ENCODE data around the gene PCDH8. TPM values are rescaled to one million over a fixed set of nuclear protein-coding genes. Genes with fewer than 3 reads are reported as not detected.

The PCDH8 gene, protein sequence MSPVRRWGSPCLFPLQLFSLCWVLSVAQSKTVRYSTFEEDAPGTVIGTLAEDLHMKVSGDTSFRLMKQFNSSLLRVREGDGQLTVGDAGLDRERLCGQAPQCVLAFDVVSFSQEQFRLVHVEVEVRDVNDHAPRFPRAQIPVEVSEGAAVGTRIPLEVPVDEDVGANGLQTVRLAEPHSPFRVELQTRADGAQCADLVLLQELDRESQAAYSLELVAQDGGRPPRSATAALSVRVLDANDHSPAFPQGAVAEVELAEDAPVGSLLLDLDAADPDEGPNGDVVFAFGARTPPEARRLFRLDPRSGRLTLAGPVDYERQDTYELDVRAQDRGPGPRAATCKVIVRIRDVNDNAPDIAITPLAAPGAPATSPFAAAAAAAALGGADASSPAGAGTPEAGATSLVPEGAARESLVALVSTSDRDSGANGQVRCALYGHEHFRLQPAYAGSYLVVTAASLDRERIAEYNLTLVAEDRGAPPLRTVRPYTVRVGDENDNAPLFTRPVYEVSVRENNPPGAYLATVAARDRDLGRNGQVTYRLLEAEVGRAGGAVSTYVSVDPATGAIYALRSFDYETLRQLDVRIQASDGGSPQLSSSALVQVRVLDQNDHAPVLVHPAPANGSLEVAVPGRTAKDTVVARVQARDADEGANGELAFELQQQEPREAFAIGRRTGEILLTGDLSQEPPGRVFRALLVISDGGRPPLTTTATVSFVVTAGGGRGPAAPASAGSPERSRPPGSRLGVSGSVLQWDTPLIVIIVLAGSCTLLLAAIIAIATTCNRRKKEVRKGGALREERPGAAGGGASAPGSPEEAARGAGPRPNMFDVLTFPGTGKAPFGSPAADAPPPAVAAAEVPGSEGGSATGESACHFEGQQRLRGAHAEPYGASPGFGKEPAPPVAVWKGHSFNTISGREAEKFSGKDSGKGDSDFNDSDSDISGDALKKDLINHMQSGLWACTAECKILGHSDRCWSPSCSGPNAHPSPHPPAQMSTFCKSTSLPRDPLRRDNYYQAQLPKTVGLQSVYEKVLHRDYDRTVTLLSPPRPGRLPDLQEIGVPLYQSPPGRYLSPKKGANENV
- total RNA-seq, result under 1 TPM in 1 of 2 donors, not detected in 1; 0.12 TPM
- long read RNA-seq, result 0 reads

DNA sequence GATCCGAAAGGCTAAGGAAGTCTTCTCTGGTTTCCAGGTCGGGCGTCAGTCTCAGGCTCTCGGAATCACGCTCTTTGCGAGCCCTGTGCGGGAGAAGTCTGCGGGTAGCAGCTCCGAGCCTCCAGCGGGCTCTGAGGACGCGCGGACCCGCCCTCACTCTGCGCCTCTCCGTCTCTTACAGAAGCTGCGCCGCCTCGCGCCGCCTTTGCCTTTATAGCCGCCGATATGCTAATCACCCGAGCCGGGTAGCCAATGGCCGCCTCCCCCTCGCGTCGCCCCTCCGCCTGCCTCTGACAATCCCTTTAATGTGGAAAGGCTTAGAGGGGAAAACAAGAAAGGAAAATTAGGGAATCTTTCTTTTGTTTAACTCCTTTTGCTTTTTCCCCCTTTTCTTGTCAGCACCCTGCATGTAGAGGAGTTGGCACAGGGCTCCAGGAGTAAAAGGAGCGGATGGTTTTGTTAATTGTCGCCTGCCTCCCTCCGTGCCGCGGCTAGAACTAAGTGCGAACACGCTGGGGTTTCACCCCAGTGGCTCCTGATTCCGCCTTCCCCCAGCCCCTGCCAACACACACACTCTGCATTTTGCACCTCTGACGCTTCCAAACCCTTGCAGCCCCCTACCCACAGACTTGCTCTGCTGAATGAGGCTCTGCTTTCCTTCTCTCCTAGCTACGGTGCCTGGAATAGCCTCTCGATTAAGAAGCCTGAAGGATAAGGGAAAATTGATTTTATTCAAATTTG, at the start of gene PCDH8:
Gene PCDH8, minus strand, starts transcription at position 186 of the 741 bp plus-strand sequence. CDS start 204 bp downstream, outside the sequence.
- no peak for ATAC-seq
- peak in 1 of 2 donors; percentile 11 for DNase-seq

DNA sequence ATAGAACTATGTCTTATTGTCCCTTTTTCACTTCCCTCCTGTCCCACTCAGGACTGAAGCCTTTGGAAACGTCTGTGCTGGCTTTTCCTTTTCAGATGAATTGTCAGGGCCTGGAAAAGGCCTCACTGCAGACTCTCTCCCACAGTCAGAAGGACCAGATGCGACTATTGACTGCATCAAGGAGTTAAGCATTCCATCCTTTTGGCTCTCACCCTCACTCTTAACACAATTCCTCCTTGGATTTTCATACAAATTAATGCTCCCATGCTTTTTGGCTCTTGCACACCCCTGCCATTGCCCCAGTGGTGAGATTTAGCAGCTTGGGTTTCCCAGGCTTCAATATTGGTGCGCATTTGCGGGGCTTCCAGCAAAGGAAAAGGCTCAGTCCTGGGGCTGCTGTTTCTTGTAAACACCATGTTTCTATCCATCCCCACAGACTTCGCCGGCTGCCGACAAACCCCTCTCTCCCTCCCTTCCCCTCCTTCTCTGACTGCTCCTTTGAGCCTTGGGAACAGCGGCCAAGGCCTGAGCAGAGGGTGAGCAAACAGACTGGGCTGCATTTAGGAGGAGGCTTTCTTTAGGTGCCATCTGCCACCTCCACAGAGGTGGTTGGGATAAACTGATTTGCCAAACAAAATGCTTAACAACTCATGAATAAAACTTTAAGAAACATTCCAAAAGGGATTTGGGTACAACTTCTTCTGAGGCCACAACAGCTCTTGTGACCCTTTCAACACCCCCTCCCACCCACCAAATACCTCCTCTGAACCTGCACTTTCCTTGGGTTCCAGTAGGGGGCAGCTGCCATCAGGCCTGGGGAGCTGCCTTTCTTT, 48.6 kb upstream of the PCDH8 start:
- intact Hi-C loops (cut with DNase I, micrococcal nuclease), result no loop called here
- ATAC-seq, result no peak
- no peak for DNase-seq

More for the DNA sequence above, at the start of gene PCDH8:
- intact Hi-C loops (cut with DNase I, micrococcal nuclease), result no loop called here

GRCh38 chr13:52894413-52894812, 46.0 kb upstream of the PCDH8 start:
- ATAC-seq (no peak), DNase-seq (no peak)
- intact Hi-C loops (cut with DNase I, micrococcal nuclease), result no loop called here

- no peak for DNase-seq
- ATAC-seq, result no peak
- intact Hi-C loops (cut with DNase I, micrococcal nuclease), result no loop called here
Measured at GRCh38 chr13:52892925-52893324, 44.5 kb upstream of the PCDH8 start.

DNA sequence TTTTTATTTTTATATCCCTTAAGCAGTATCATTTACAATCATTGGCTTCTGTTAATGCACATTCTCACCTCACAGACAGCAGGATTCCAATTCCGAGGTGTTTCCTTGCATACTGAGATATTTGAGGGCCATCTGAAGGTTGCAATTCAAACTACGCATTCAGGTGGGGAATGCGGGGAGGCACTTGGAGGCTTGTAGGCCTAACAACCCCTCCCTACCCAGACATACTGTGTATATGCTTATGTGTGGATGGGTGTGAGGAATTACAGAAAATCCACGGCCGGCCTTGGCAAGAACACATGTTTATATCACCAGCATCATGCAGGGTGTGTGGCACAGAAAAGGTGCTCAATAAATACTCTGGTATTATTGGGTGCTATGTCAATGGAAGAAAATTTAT, 43.3 kb upstream of the PCDH8 start:
- ATAC-seq (no peak), DNase-seq (no peak)
- intact Hi-C loops (cut with DNase I, micrococcal nuclease), result no loop called here

DNA sequence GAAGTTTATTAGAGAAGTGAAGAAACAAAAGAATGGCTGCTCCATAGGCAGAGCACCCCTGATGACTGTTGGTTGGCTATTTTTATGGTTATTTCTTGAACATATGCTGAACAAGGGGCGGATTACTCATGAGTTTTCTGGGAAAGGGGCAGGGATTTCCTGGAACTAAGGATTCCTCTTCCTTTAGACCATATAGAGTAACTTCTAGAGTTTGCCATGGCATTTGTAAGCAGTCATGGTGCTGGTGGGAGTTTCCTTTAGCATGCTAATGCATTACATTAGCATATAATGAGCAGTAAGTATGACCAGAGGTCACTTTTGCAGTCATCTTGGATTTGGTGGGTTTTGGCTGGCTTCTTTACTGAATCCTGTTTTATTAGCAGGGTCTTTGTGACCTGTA, 38.7 kb upstream of the PCDH8 start:
- no peak for DNase-seq
- intact Hi-C loops (cut with DNase I, micrococcal nuclease), result no loop called here
- no peak for ATAC-seq

DNA sequence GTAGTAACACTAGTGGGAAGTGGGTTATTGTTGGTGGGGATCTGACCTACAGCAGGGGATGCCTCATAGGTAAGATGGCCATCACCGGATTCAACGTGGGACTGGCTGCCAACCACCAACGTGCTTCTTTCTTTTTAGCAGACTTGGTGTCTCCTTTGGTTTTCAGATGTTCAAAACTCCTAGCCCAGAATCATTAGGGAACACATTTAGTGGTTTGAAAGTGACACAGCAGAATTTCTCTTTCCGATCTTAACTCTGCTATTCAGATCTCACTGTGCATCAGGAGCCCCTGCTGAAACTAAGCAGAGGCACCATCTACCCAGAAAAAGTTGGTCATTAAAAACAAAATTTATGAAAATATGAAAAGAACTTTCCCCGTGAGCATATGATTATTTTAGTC, 36.7 kb upstream of the PCDH8 start:
- DNase-seq (no peak), ATAC-seq (no peak)
- intact Hi-C loops (cut with DNase I, micrococcal nuclease), result no loop called here

GRCh38 chr13:52884429-52885010, 36.1 kb upstream of the PCDH8 start:
- intact Hi-C loops (cut with DNase I, micrococcal nuclease), result no loop called here

GRCh38 chr13:52882785-52883184, 34.3 kb upstream of the PCDH8 start:
- DNase-seq (no peak), ATAC-seq (no peak)
- intact Hi-C loops (cut with DNase I, micrococcal nuclease), result no loop called here

More at GRCh38 chr13:52884429-52885010, 36.1 kb upstream of the PCDH8 start:
- DNase-seq, result no peak
- no peak for ATAC-seq

GRCh38 chr13:52879950-52880741, 31.7 kb upstream of the PCDH8 start:
- intact Hi-C loops (cut with DNase I, micrococcal nuclease), result no loop called here
- DNase-seq, result no peak
- no peak for ATAC-seq

GRCh38 chr13:52878831-52879230, 30.4 kb upstream of the PCDH8 start:
- DNase-seq, result no peak
- ATAC-seq, result no peak
- intact Hi-C loops (cut with DNase I, micrococcal nuclease), result no loop called here

DNA sequence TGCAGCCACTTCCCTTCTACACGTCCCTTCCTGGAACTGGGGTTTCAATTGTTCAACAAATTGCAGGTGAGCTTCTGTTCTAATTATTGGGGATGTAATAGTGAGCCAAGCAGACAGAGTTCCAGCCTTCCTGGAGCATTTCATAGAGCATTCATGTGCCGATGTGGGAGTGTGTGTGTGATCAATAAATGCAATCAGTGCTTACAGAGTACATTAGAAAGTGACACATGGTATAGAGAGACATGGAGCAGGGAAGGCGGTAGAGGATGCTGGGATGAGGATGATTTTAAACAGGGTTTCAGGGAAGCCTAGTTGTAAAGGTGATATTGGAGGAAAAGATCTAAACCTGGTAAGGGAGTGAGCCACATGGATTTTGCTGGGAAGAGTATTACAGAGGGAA, 21.7 kb upstream of the PCDH8 start:
- intact Hi-C loops (cut with DNase I, micrococcal nuclease), result no loop called here
- ATAC-seq, result no peak

GRCh38 chr13:52869621-52870020, 21.2 kb upstream of the PCDH8 start:
- DNase-seq, result no peak
- ATAC-seq, result no peak
- intact Hi-C loops (cut with DNase I, micrococcal nuclease), result no loop called here

More for the DNA sequence above, 21.7 kb upstream of the PCDH8 start:
- no peak for DNase-seq

- ATAC-seq (no peak), DNase-seq (no peak)
- intact Hi-C loops (cut with DNase I, micrococcal nuclease), result no loop called here
Measured at GRCh38 chr13:52869050-52869449, 20.6 kb upstream of the PCDH8 start.

DNA sequence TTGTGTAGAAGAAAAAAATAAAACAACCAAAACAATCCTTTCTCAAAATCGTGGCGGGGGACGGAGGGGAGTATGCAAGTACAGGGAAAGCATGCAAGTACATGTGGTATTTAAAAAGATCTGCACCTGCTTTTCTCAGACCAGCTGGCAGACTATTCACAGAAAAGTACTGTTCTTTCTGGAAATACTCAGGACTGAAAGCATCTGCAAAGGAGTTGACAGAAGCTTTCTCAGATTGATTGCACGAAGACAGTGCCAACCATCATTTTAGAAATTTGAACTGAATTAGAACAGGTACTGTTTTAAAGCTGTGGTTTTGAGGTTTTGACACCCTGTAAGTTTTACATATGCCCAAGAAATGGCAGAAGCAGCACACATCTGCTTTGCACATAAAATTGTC, 19.8 kb upstream of the PCDH8 start:
- DNase-seq (no peak), ATAC-seq (no peak)
- intact Hi-C loops (cut with DNase I, micrococcal nuclease), result no loop called here

DNA sequence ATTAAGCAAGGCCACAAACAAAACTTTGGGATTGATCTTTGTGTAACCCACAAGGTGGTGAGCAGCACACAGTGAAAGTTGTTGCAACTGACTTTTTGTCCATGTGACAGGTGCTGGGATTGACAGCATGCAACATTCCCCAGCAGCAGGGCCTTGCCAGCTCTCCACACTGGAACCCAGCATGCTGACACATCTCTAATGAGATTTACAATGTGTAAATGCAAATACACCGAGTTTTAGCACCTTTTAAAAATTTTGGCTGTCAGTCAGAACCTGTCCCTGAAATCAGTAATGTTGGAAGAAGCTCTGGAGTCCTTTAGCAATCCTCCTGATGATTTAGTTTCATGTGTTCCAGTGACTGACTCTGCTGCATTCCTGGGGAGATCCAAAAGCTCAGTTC, 16.5 kb upstream of the PCDH8 start:
- ATAC-seq (no peak), DNase-seq (no peak)
- intact Hi-C loops (cut with DNase I, micrococcal nuclease), result no loop called here

Measured in left colon (tissue), 2 donors.